ENCODE results near the gene IL1RAPL2.

- TF ChIP-seq CTCF (IDR thresholded peaks at IDR 0.05; ENCODE audit: insufficient read depth, low read length, poor library complexity, severe bottlenecking), result no peak
- TF ChIP-seq EZH2phosphoT487 (conservative IDR thresholded peaks at IDR 0.05; ENCODE audit: low read length), result no peak
Measured at GRCh38 chrX:105483011-105483410, 917.0 kb downstream of the IL1RAPL2 start.

All from SU-DHL-6 (cell line).